K562 treated with DMSO at 1 percent for 24 hours (cell line): ENCODE results near the gene ARHGAP22. TPM values are rescaled to one million over a fixed set of nuclear protein-coding genes. Genes with fewer than 3 reads are reported as not detected.

Source experiments
- total RNA-seq: library from RNA; unstranded; fragments of 300-600 nt; gene quantifications from 2 replicates; pipeline ENCODE4 v1.2.3, GENCODE V29; 2022; ENCODE audit warnings: low read depth; ENCODE audit not compliant: insufficient read depth

Gene ARHGAP22, protein sequence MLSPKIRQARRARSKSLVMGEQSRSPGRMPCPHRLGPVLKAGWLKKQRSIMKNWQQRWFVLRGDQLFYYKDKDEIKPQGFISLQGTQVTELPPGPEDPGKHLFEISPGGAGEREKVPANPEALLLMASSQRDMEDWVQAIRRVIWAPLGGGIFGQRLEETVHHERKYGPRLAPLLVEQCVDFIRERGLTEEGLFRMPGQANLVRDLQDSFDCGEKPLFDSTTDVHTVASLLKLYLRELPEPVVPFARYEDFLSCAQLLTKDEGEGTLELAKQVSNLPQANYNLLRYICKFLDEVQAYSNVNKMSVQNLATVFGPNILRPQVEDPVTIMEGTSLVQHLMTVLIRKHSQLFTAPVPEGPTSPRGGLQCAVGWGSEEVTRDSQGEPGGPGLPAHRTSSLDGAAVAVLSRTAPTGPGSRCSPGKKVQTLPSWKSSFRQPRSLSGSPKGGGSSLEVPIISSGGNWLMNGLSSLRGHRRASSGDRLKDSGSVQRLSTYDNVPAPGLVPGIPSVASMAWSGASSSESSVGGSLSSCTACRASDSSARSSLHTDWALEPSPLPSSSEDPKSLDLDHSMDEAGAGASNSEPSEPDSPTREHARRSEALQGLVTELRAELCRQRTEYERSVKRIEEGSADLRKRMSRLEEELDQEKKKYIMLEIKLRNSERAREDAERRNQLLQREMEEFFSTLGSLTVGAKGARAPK
- total RNA-seq, result 2.0 and 2.3 TPM in 2 replicates

DNA sequence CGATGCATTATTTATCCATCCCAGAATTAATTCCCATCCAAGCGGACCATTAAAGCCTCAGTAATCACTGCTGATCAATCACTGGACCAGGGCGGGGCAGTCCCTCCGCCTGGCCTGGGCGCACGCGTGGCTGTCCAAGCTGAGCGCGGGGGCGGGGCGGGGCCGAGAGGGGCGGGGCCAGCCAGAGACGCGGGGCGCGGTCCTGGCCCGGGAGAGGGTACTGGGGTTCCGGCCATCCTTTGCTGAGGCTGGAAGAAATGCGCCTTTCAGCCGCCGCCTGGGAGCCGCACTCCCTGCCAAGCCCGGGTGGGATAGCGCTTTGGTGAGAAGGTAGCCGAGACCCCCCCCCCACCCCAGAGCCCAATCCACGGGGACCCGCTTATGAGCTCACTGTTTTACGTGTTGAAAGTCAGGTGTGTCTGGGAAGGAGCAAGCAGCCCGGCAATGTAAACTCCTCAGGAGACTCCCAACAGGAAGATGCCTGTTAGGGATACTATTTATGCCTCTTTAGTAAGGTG is at the start of gene ARHGAP22:
TSS of gene ARHGAP22 (minus strand) at position 83 of the 518 bp plus-strand sequence. CDS start 277 bp downstream, outside the sequence.

Other genes with a start within 250 kb of the ARHGAP22 start
- gene WDFY4, start 79.8 kb upstream of the ARHGAP22 start, total RNA-seq, result 0.81 TPM in 1 of 2 replicates, not detected in the other